ENCODE data around the gene ASB2. TPM values are rescaled to one million over a fixed set of nuclear protein-coding genes. Genes with fewer than 3 reads are reported as not detected.

Gene ASB2
- total RNA-seq, 1 donor, result 0.45 TPM

- TF ChIP-seq, protein P1, sequence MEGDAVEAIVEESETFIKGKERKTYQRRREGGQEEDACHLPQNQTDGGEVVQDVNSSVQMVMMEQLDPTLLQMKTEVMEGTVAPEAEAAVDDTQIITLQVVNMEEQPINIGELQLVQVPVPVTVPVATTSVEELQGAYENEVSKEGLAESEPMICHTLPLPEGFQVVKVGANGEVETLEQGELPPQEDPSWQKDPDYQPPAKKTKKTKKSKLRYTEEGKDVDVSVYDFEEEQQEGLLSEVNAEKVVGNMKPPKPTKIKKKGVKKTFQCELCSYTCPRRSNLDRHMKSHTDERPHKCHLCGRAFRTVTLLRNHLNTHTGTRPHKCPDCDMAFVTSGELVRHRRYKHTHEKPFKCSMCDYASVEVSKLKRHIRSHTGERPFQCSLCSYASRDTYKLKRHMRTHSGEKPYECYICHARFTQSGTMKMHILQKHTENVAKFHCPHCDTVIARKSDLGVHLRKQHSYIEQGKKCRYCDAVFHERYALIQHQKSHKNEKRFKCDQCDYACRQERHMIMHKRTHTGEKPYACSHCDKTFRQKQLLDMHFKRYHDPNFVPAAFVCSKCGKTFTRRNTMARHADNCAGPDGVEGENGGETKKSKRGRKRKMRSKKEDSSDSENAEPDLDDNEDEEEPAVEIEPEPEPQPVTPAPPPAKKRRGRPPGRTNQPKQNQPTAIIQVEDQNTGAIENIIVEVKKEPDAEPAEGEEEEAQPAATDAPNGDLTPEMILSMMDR (IDR thresholded peaks at IDR 0.05; ENCODE audit: insufficient read depth, low read length), result no peak
- H3K4me3 ChIP-seq (ENCODE audit: low read depth, low read length), result no peak overlapping the region
- no peak for DNase-seq (ENCODE audit: low read depth)
Measured at GRCh38 chr14:93902619-93903307, 73.6 kb downstream of the ASB2 start.

DNA sequence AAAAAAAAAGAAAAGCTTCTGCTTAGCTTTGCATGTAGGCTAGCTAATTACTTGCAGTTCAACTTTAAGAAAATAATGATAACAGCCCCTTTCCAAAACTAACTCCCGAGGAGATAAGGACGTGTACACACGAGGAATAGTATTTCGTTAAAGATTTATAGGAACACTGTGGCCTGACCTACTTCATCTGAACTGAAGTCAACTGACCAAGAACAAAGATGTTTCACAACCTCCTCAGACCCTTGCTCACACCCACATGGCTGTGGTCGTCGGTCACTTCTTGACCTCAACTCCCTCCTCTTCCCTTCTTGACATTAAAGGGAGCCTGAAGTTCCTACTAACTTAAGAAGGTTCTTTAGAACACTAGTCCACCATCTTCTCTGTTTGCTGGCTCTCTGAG, 74.6 kb downstream of the ASB2 start:
- TF ChIP-seq, protein P1 (IDR thresholded peaks at IDR 0.05; ENCODE audit: insufficient read depth, low read length), result no peak
- DNase-seq (ENCODE audit: low read depth), result no peak
- no peak overlapping the region for H3K4me3 ChIP-seq (ENCODE audit: low read depth, low read length)

DNA sequence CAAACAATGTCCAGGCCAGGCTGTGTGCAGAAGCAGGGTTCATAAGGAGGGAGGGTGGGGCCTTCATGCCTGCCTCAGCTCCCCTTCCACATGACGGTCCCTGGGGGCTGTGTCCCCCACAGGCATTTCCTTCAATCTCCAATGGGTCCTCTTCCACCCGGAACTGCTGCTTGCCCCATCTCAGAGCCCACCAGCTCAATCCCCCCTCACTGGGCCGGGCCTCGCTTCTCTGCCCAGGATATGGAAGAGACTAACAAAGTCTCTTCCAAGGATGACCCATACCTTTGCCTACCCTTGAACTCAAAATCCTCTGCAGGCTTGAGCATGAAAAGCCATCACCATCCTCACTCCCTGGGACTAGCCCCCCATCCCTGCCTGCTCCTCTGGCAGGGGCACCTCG, 77.6 kb downstream of the ASB2 start:
- TF ChIP-seq, protein P1 (IDR thresholded peaks at IDR 0.05; ENCODE audit: insufficient read depth, low read length), result no peak
- H3K4me3 ChIP-seq (ENCODE audit: low read depth, low read length), result no peak overlapping the region
- DNase-seq (ENCODE audit: low read depth), result no peak

DNA sequence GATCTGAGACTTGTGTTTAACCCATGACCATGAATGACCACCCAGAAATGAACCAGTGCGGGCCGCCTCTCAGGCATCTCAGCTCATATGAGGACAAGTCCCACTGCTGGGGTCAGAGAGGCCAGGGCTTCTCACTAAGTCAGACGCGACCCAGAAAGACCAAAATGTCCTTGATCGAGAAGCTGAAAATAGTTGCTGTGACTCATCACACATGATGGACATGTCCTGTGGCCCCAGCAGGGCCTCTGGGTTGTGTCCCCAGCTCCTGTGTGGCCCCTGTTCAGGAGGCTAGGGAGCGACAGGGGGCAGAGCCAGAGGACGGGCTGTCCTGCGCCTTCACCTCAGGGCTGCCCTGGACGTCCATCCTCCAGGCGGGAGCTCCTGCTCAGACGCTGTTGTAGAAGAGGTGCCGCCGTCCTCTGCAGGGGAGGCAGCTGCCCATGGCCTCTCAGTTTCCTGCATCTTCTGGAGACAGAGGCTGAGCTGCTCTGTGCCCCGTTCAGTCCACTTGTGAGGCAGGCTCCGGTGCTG, 78.2 kb downstream of the ASB2 start:
- no peak for DNase-seq (ENCODE audit: low read depth)
- TF ChIP-seq, protein P1 (IDR thresholded peaks at IDR 0.05; ENCODE audit: insufficient read depth, low read length), result no peak
- H3K4me3 ChIP-seq (ENCODE audit: low read depth, low read length), result no peak overlapping the region

- H3K4me3 ChIP-seq (ENCODE audit: low read depth, low read length), result no peak overlapping the region
- TF ChIP-seq, protein P1 (IDR thresholded peaks at IDR 0.05; ENCODE audit: insufficient read depth, low read length), result no peak
- DNase-seq (ENCODE audit: low read depth), result no peak
Measured at GRCh38 chr14:93897476-93897845, 78.9 kb downstream of the ASB2 start.

DNA sequence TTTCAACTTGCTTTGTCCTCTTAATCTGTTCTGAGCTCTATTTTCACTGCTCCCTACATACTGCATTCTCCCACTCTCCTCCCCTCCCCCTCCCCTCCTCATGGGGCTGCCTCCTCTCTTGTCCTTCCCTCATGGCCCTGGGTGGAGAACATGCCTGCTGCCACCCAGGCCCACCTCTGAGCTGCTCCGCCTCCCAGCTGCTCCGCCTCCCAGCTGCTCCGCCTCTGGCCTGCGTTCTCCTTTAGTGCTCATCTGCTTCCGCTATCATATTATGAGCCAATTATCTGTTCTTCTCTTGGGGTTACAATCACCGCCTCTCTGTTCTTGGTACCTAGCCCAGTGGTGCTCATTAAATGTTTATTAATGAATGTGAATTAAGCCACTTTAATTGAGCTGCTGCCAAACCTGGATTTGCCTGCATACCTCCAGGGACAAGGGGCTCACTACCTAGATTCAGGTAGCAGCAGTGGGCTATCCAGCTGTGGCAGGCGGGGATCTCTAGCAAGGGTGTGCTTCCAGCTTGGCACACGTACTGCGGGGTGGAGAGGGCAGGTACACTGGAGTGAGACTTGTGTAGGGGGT, 81.3 kb downstream of the ASB2 start:
- TF ChIP-seq, protein P1 (IDR thresholded peaks at IDR 0.05; ENCODE audit: insufficient read depth, low read length), result no peak
- no peak for DNase-seq (ENCODE audit: low read depth)
- no peak overlapping the region for H3K4me3 ChIP-seq (ENCODE audit: low read depth, low read length)
